ENCODE data around the gene TOB1. TPM values are rescaled to one million over a fixed set of nuclear protein-coding genes. Genes with fewer than 3 reads are reported as not detected.

The TOB1 gene
- 3.6 and 6.2 TPM in 2 replicates for total RNA-seq

GRCh38 chr17:50866261-50866949, at the start of gene TOB1:
TOB1 (minus strand) TSS chr17:50866354; CDS start chr17:50864017, 2,337 bp downstream.

GRCh38 chr17:50835301-50836234, 30.6 kb downstream of the TOB1 start, which contains the start of gene WFIKKN2:
WFIKKN2 (plus strand) TSS chr17:50835586; CDS start chr17:50835938, 352 bp downstream.

Other genes starting within 250 kb of the TOB1 start
- gene ABCC3, start 231.5 kb downstream of the TOB1 start, total RNA-seq = 4.6 and 15.8 TPM in 2 replicates
- gene ANKRD40, start 158.4 kb downstream of the TOB1 start, total RNA-seq = 26.6 and 28.0 TPM in 2 replicates
- 24.0 and 33.5 TPM in 2 replicates for gene LUC7L3, start 146.8 kb downstream of the TOB1 start, total RNA-seq
- not detected in 2 replicates for gene ANKRD40CL, start 98.8 kb downstream of the TOB1 start, total RNA-seq
- not detected in 2 replicates for gene WFIKKN2, start 30.8 kb downstream of the TOB1 start, total RNA-seq

Data from endothelial cell of coronary artery (primary cell).